Measurements from ENCODE around the gene IFNG.

DNA sequence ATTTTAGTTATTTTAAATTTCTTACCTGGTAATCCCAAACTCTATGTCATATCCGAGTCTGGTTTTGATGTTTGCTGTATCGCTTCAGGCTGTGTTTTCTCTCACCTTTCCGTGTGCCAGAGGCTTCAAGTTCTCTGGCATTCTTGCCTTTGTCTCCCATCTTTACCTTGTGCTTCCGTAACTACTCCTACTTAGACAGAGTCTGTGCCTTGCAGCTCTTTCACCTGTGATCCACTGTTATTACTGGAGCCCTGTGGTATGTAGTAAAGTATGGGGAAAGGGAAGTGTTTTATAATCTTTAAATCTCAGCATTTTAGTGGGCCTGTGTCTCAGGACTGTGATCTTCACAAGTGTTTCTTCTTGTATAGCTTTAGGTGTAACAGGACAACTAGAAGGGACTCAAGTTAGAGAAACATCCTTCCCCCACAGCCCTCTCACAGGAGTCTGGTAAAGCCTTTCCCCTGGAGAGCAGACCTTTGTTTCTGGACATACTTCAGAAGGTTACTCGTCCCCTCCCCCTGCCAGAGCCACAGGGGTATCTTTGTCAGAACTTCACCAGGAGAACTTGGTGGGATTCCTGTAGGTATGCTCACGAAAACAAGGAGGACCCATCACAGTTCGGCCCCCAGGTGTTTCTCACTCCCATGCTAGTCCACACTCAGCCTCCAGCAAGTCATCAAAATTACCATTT, 11.1 kb downstream of the IFNG start:
- TF ChIP-seq CTCF (IDR thresholded peaks at IDR 0.05; ENCODE audit: insufficient read depth, low read depth, low read length) = no peak
- TF ChIP-seq EZH2 (IDR thresholded peaks at IDR 0.05; ENCODE audit: insufficient read depth, low read length) = no peak
